Measurements from ENCODE around the gene TMED4.

Gene TMED4

DNA sequence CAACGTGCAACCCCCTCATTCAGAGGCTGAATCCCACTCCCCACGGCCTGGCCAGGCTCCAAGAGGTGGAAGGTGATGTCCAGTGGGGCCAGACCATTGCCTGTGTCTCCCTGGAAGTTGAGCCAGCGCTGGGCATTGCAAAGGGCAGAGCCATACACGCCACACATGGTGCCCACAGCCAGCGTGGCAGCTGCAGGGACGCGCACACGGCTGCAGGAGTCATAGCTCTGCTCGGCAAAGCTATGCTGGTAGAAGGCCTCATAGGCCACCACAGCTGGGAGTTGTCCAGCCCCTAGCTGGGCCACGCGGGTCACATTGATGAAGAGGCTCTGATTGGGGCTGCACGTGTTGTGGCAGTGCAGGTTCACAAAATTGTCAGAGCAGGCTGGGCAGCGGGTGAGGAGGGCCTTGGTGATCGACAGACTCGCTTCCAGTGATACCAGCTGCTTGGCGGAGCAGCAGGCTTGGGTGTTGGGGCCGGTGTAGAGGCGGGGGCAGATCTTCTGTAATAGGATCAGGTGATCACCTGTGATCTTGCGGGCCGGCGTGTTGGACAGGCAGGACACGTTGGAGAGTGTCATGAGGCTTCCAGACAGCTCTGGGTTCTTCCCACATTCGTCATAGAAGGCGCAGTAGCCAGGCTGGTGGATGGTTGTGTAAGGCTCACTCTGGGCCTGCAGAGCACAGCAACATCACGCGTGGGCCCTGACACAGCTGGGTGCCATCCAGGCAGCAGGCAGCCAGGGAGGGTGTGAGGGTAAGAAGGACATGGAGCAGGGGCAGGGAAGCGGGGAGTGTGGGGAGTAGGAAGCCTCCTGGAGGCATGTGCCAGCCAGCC, 42.1 kb downstream of the TMED4 start:
- no peak for DNase-seq

DNA sequence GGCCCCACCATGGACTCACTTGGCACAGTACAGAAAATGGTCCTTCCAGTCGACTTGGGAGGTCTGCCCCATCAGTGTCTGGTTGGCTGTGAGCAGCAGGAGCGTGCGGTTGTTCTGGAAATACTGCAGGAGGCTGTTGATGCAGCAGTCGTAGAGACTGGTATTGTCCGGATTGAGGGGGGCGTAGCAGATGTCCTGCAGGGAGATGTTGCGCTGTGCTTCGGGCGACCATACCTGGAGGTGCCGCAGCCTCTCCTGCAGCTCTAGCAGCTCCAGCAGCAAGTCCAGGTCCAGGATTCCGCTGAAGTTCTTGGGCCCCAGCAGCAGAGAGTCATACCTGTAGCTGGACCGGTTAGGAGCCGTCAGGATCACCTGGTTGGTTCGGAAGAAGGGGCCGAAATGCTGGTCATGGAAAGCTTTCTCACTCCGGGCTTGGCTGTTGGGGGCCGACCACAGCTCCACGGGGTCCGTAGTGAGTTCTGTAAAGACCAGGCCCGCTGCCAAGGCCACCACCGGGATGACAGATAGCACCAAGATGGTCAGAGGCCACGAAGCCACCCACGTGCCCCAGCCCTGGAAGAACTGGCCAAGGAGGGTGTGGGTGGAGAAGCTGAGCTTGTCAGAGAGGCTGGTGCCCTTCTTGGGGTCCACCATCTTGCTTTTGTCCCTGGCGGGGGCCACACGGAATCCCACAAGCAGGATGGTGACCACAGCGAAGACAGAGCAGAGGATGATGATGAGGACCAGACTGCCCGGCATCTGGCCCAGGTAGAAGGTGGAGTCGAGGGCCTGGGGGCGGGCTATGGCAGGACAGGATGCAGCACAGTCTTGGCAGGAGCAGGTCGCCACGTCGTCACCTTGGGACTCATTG, 43.0 kb downstream of the TMED4 start:
- no peak for DNase-seq

GRCh38 chr7:44538093-44538797, 43.8 kb downstream of the TMED4 start:
- no peak for DNase-seq

- DNase-seq = no peak
Measured at GRCh38 chr7:44537442-44537841, 44.6 kb downstream of the TMED4 start.

- no peak for DNase-seq
Measured at GRCh38 chr7:44536090-44536489, 45.9 kb downstream of the TMED4 start.

GRCh38 chr7:44535348-44536064, 46.5 kb downstream of the TMED4 start:
- DNase-seq = no peak

GRCh38 chr7:44534501-44534900, 47.5 kb downstream of the TMED4 start:
- DNase-seq = peak; percentile 79

DNA sequence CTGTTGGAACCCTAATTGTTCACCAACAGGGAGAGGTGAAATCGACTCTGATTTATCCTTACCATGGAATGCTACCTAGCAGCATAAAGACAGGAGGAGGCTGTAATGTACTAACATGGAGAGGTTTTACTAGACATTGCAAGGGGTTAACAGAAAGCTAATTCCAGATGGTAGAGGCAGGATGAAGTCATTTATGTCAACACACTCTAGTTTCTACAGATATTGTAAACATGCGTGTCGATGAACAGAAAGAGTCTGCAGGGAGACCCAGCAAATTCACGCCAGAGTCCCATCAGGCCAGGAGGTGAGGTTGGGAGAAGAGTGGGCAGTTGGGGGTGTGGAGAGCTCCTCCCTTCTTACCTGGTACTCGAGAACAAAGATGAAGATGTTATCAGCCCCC, 47.9 kb downstream of the TMED4 start:
- no peak for DNase-seq

GRCh38 chr7:44533301-44534055, 48.6 kb downstream of the TMED4 start:
- no peak for DNase-seq

DNA sequence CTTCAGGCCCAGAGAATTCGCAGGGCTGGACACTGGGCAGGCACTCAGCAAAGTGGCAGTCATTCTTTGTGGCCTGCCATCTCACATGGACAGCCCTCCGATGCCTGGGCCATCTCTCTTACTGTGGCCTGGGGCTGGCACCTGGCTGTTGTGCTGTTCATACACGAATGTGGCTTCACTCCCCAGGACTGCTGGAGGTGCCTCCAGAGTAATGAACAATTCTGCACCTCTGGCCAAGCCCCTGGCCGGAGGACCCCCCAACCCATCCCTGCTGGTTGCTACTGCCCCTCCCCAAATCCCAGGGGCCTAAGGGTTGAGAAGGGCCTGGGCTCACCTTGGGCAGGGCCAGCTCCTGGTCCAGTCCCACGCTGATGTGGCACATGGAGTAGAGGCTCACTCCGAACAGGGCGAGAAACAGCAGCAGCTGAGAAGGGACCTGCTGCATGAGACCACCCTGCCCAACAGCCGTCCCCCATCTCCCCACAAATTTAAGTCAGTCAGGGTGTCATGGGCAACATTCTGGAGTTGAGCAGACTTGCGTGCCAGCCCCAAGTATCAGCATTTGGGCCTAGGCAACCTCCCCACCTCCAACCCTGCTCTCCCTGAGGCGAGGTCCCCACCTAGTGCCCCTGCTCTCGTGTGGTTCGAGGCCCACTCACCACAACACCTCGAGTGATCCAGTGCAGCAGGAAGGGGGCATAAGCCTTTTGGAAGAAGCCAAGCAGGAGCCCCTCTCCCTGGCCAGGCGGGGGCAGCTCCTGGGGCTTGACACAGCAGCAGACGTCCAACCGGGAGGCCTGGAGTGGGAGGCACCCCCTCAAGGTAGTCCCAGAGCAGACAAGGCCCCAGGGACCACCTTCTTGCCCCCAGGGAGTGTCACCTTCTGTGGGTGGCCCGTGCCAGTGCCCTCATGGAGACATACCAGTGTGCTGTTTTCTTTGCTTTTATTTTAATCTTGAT, 50.3 kb downstream of the TMED4 start:
- no peak for DNase-seq

DNA sequence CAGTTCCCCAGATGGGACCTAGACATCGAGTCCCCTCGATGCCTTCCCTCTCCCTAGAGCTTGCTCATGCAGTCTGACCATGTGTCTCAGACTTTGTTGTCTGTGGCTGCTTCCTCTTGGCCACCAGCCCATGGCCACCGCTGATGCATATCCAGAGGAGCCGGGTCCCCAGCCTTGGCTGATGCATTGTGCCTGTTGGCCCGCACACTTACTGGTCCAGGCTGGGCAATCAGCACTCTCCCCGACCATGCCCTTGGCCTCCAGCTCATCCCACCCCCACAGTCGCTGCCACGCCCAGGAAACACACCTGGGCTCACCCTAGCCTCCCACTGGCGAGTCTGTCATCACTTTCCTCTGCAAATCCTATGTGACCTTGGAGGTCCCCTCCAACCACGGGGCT, 51.0 kb downstream of the TMED4 start:
- no peak for DNase-seq
